GM15510 (cell line): Measurements from ENCODE around the gene DNAAF1.

ENCODE experiments used
- POLR2A ChIP-seq: IDR thresholded peaks from 3 replicates; pipeline ENCODE4 v1.6.1; 2011; ENCODE audit warnings: borderline replicate concordance; ENCODE audit not compliant: insufficient read length; ENCODE audit errors: extremely low read depth

Gene DNAAF1

GRCh38 chr16:84174396-84174795 lies 29.3 kb downstream of the DNAAF1 start:
- TF ChIP-seq POLR2A = no peak

- TF ChIP-seq POLR2A = no peak
Observed at GRCh38 chr16:84175350-84176081, 30.4 kb downstream of the DNAAF1 start.

GRCh38 chr16:84176192-84177053 lies 31.3 kb downstream of the DNAAF1 start:
- TF ChIP-seq POLR2A = no peak

GRCh38 chr16:84177741-84178073 lies 32.6 kb downstream of the DNAAF1 start:
- TF ChIP-seq POLR2A = no peak

- TF ChIP-seq POLR2A = no peak
Observed at GRCh38 chr16:84178146-84178765, 33.1 kb downstream of the DNAAF1 start.

- TF ChIP-seq POLR2A = no peak
Observed at GRCh38 chr16:84178892-84179611, 33.9 kb downstream of the DNAAF1 start.

GRCh38 chr16:84179612-84180320 lies 34.7 kb downstream of the DNAAF1 start:
- no peak for TF ChIP-seq POLR2A

GRCh38 chr16:84180519-84181140 lies 35.5 kb downstream of the DNAAF1 start:
- no peak for TF ChIP-seq POLR2A

- no peak for TF ChIP-seq POLR2A
Observed at GRCh38 chr16:84181144-84181915, 36.2 kb downstream of the DNAAF1 start.

- no peak for TF ChIP-seq POLR2A
Observed at GRCh38 chr16:84182104-84182503, 37.0 kb downstream of the DNAAF1 start.

GRCh38 chr16:84182680-84183571 lies 37.8 kb downstream of the DNAAF1 start:
- TF ChIP-seq POLR2A = no peak

- no peak for TF ChIP-seq POLR2A
Observed at GRCh38 chr16:84183572-84183875, 38.4 kb downstream of the DNAAF1 start.
